Neural progenitor cell (in vitro differentiated cells): ENCODE data around the gene CKB. TPM values are rescaled to one million over a fixed set of nuclear protein-coding genes. Genes with fewer than 3 reads are reported as not detected.
A peak's percentile ranks its signal among the peaks of the same experiment; 100 is the strongest.

ENCODE experiments used
- DNase-seq: peaks from one replicate; pipeline ENCODE4 v3.0.0-alpha.2; 2016; ENCODE audit warnings: low spot score
- H2AFZ ChIP-seq: fragments of 200-600 bp; sonication (generic); replicated peaks from 2 replicates; pipeline ENCODE4 v1.6.1; 2016; ENCODE audit warnings: antibody characterized with exemption
- H3F3A ChIP-seq: fragments of 200-600 bp; sonication (generic); 2 replicates; pipeline ENCODE4 v1.6.1; 2016; ENCODE audit warnings: antibody characterized with exemption, low read depth
- H3K27ac ChIP-seq: fragments of 200-600 bp; sonication (generic); 2 replicates; pipeline ENCODE4 v1.5.1; 2016; ENCODE audit warnings: mild to moderate bottlenecking
- H3K27me3 ChIP-seq: fragments of 200-600 bp; sonication (generic); 2 replicates; pipeline ENCODE4 v1.6.1; 2016; ENCODE audit warnings: mild to moderate bottlenecking, moderate library complexity
- H3K36me3 ChIP-seq: fragments of 200-600 bp; sonication (generic); 2 replicates; pipeline ENCODE4 v1.5.1; 2016
- H3K4me1 ChIP-seq: fragments of 200-600 bp; sonication (generic); 2 replicates; pipeline ENCODE4 v1.6.1; 2016; ENCODE audit warnings: mixed run types
- H3K4me2 ChIP-seq: fragments of 200-600 bp; sonication (generic); 2 replicates; pipeline ENCODE4 v1.6.1; 2016
- H3K4me3 ChIP-seq: fragments of 200-600 bp; sonication (generic); 2 replicates; pipeline ENCODE4 v1.5.1; 2016
- H3K79me2 ChIP-seq: fragments of 200-600 bp; sonication (generic); 2 replicates; pipeline ENCODE4 v1.6.1; 2016; ENCODE audit warnings: low read depth
- H3K9ac ChIP-seq: fragments of 200-600 bp; sonication (generic); 2 replicates; pipeline ENCODE4 v1.6.1; 2016
- H3K9me3 ChIP-seq: fragments of 200-600 bp; sonication (generic); 2 replicates; pipeline ENCODE4 v1.5.1; 2016; ENCODE audit warnings: low read depth
- H4K20me1 ChIP-seq: fragments of 200-600 bp; sonication (generic); 2 replicates; pipeline ENCODE4 v1.6.1; 2016; ENCODE audit warnings: low read depth
- H3K27ac Mint-ChIP-seq: 3 replicates; pipeline ENCODE4 v1.8.0; 2021; ENCODE audit warnings: mixed read lengths
- H3K27me3 Mint-ChIP-seq: 2 replicates; pipeline ENCODE4 v1.8.0; 2022; ENCODE audit warnings: low read depth, mild to moderate bottlenecking, inconsistent platforms, moderate library complexity, mixed read lengths; ENCODE audit not compliant: insufficient read depth
- H3K36me3 Mint-ChIP-seq: 3 replicates; pipeline ENCODE4 v1.8.0; 2021; ENCODE audit warnings: mixed read lengths
- H3K4me1 Mint-ChIP-seq: 3 replicates; pipeline ENCODE4 v1.8.0; 2021; ENCODE audit warnings: mixed read lengths
- H3K4me3 Mint-ChIP-seq: 3 replicates; pipeline ENCODE4 v1.8.0; 2021; ENCODE audit warnings: mild to moderate bottlenecking, moderate library complexity, mixed read lengths
- H3K9me3 Mint-ChIP-seq: 3 replicates; pipeline ENCODE4 v1.8.0; 2020; ENCODE audit warnings: mixed read lengths
- EZH2 ChIP-seq: fragments of 200-600 bp; sonication (generic); IDR thresholded peaks from 2 replicates; pipeline ENCODE4 v1.6.1; 2017; ENCODE audit warnings: antibody characterized with exemption, mild to moderate bottlenecking, moderate library complexity
- EZH2phosphoT487 ChIP-seq: fragments of 200-600 bp; sonication (generic); IDR thresholded peaks from 2 replicates; pipeline ENCODE4 v1.6.1; 2017; ENCODE audit warnings: antibody characterized with exemption
- total RNA-seq: library from RNA; depleted of rRNA; stranded (reverse); fragments of >200 nt; gene quantifications from 2 replicates; pipeline ENCODE4 v1.2.3, GENCODE V29; 2015; ENCODE audit warnings: low replicate concordance
- TF ChIP-seq, protein P1 (sequence below): fragments of 200-600 bp; sonication (generic); IDR thresholded peaks from 2 replicates; pipeline ENCODE4 v1.5.1; 2017; ENCODE audit warnings: antibody characterized with exemption, mild to moderate bottlenecking

Gene CKB
- total RNA-seq, 1 donor from 2014 or later, result 54.2 TPM

DNA sequence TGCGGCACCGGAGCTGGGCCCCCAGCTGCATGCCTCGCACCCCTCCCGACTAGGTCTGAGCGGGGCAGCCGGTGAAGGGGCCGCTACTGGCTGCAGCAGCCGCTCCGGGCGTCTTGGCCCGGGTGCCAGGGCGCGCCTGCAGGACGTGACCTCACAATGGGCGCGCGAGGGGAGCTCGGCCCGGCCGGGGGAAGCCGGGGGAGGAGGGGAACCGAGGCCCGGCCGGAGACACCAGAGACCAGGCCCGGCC lies 39.5 kb upstream of the CKB start:
- H3K79me2 ChIP-seq, result peaks cover 95% of the 10 kb centered on the region

DNA sequence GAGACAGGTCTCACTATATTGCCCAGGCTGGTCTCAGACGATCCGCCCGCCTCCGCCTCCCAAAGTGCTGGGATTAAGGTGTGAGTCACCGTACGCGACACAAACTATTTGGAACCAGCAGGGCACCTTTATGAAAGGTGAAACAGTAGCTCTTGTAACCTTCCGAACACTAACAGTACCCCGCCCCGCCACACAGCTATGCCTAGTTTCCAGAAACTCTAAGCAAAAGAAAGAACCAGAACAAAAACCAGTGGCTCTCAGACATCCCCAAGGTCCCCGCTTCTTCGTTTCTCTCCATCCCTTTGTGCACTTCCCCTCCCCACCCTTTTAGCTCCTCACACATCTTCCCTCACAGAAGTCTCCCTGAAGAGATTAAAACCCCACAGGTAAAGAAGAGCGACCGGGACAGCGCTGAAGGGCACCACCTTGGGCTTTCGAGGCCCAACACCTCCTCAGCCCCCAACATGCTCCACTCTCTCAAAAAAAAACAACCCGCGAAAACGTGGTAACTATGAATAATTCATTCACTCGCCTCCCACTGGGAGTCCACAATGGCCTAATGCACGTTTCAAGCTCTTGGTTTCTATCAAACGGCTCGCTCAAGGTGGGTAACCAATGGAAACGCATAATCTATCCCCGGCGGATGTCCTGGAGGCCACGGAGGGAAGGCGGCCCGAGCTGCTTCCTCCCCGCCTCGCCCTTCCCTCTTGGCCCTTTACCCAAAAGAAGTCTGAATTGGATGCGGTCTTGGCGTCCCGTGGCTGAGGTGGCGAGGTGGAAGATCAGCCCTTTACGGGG lies 39.0 kb upstream of the CKB start:
- no peak for TF ChIP-seq EZH2
- no peak for TF ChIP-seq EZH2phosphoT487
- TF ChIP-seq, protein P1, sequence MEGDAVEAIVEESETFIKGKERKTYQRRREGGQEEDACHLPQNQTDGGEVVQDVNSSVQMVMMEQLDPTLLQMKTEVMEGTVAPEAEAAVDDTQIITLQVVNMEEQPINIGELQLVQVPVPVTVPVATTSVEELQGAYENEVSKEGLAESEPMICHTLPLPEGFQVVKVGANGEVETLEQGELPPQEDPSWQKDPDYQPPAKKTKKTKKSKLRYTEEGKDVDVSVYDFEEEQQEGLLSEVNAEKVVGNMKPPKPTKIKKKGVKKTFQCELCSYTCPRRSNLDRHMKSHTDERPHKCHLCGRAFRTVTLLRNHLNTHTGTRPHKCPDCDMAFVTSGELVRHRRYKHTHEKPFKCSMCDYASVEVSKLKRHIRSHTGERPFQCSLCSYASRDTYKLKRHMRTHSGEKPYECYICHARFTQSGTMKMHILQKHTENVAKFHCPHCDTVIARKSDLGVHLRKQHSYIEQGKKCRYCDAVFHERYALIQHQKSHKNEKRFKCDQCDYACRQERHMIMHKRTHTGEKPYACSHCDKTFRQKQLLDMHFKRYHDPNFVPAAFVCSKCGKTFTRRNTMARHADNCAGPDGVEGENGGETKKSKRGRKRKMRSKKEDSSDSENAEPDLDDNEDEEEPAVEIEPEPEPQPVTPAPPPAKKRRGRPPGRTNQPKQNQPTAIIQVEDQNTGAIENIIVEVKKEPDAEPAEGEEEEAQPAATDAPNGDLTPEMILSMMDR, result no peak
- Histone ChIP-seq H3F3A (peaks cover 37% of the 10 kb centered on the region), H3K27ac (peak overlapping the region; percentile 99), H3K9ac (peak overlapping the region; percentile 94), H3K4me3 (peak overlapping the region; percentile 97), H4K20me1 (peaks cover 50% of the 10 kb centered on the region), H3K27me3 (no peaks in the 10 kb centered on the region), H3K4me1 (peaks cover 16% of the 10 kb centered on the region), H2AFZ (no peak overlapping the region), H3K36me3 (peaks cover 8% of the 10 kb centered on the region), H3K4me2 (peak overlapping the region; percentile 96), H3K79me2 (peaks cover 94% of the 10 kb centered on the region), H3K9me3 (no peaks in the 10 kb centered on the region)
- DNase-seq, result peak; percentile 71
- Mint-ChIP-seq H3K9me3 (no peaks in the 10 kb centered on the region), H3K4me1 (peaks cover 49% of the 10 kb centered on the region), H3K27ac (peak overlapping the region; percentile 95), H3K27me3 (no peaks in the 10 kb centered on the region), H3K36me3 (peaks cover 12% of the 10 kb centered on the region), H3K4me3 (peak overlapping the region; percentile 95)

More for the DNA sequence above, 39.5 kb upstream of the CKB start:
- Histone ChIP-seq H3K9ac (peak overlapping the region; percentile 94), H2AFZ (peak overlapping the region; percentile 84), H3K9me3 (no peaks in the 10 kb centered on the region), H3F3A (peaks cover 37% of the 10 kb centered on the region), H4K20me1 (peaks cover 50% of the 10 kb centered on the region), H3K4me1 (peaks cover 16% of the 10 kb centered on the region), H3K27ac (peak overlapping the region; percentile 99), H3K4me3 (peak overlapping the region; percentile 97), H3K27me3 (no peaks in the 10 kb centered on the region), H3K36me3 (peaks cover 8% of the 10 kb centered on the region), H3K4me2 (peak overlapping the region; percentile 96)
- Mint-ChIP-seq H3K9me3 (no peaks in the 10 kb centered on the region), H3K27me3 (no peaks in the 10 kb centered on the region), H3K4me3 (peak overlapping the region; percentile 95), H3K27ac (no peak overlapping the region), H3K36me3 (peaks cover 13% of the 10 kb centered on the region), H3K4me1 (peaks cover 48% of the 10 kb centered on the region)
- peak; percentile 78 for DNase-seq
- TF ChIP-seq EZH2 (no peak), EZH2phosphoT487 (no peak)
- TF ChIP-seq, protein P1, result no peak

DNA sequence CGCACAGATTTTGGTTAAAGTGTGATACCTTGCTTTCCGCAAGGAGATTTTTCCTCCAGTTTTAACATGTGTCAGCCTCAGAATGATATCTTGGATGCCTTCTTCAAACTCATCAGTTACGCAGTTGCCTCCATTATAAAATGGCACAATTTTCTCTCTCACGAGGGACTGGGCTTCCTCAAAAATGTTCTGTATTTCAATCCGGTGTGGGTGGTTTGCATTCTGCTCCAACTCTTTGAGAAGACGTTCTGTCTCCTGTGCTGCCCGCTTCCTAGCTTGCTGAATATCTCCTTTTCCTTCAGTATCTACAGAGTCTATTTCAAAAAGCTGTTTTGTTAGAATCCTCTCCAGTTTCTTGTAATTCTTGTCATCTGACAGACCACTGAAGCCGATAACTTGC lies 38.1 kb upstream of the CKB start:
- Histone ChIP-seq H3K79me2 (peaks cover 86% of the 10 kb centered on the region), H3K4me2 (peak overlapping the region; percentile 96), H3K27me3 (no peaks in the 10 kb centered on the region), H2AFZ (no peak overlapping the region), H4K20me1 (peaks cover 50% of the 10 kb centered on the region), H3K27ac (no peak overlapping the region), H3K9ac (peak overlapping the region; percentile 94), H3K9me3 (no peaks in the 10 kb centered on the region), H3K4me1 (peaks cover 16% of the 10 kb centered on the region), H3K36me3 (peaks cover 8% of the 10 kb centered on the region), H3K4me3 (peak overlapping the region; percentile 97), H3F3A (peaks cover 37% of the 10 kb centered on the region)
- Mint-ChIP-seq H3K4me3 (peak overlapping the region; percentile 95), H3K9me3 (no peaks in the 10 kb centered on the region), H3K36me3 (peaks cover 10% of the 10 kb centered on the region), H3K27ac (no peak overlapping the region), H3K27me3 (peaks cover under 1% of the 10 kb centered on the region), H3K4me1 (peaks cover 49% of the 10 kb centered on the region)
- no peak for DNase-seq
- TF ChIP-seq EZH2 (no peak), EZH2phosphoT487 (no peak)
- TF ChIP-seq, protein P1, result no peak
